ENCODE measurements around the gene OXSM. TPM values are rescaled to one million over a fixed set of nuclear protein-coding genes. Genes with fewer than 3 reads are reported as not detected.

OXSM gene
- total and polyA plus RNA-seq, 4 donors = 8.0 to 15.5 (median 10.1) TPM

GRCh38 chr3:25785826-25786225 lies 4.1 kb upstream of the OXSM start:
- no peaks in the 10 kb centered on the region for H3K27me3 ChIP-seq (ENCODE audit: control insufficient read depth in 3 of 3, insufficient read depth in 3 of 3, low read length in 2 of 3)
- no peak for TF ChIP-seq CTCF (IDR thresholded peaks at IDR 0.05; ENCODE audit: control extremely low read depth, extremely low read depth)

GRCh38 chr3:25787689-25788088 lies 2.2 kb upstream of the OXSM start:
- Histone ChIP-seq H3K9me3 (ENCODE audit: control insufficient read depth in 4 of 4, insufficient read depth in 3 of 4, low read length in 3 of 4) (no peaks in the 10 kb centered on the region), H3K9ac (ENCODE audit: insufficient read depth in 1 of 2, low read length in 2 of 2) (no peak overlapping the region), H3K27me3 (ENCODE audit: control insufficient read depth in 3 of 3, insufficient read depth in 3 of 3, low read length in 2 of 3) (no peaks in the 10 kb centered on the region), H3K4me1 (ENCODE audit: control insufficient read depth in 5 of 5, insufficient read depth in 5 of 5, low read length in 5 of 5) (peaks cover 0 to 17% (median 3%) of the 10 kb centered on the region in 5 donors), H3K36me3 (ENCODE audit: control insufficient read depth in 4 of 4, insufficient read depth in 4 of 4, low read length in 4 of 4) (no peaks in the 10 kb centered on the region), H3K27ac (ENCODE audit: low read depth in 1 of 2, low read length in 1 of 2) (peak overlapping the region in 1 of 2 donors; percentile 50), H3K4me3 (no peak overlapping the region)
- 91% methylated on average over 3 of the region's 3 CpGs for WGBS, 2 donors
- ATAC-seq (ENCODE audit: insufficient read depth, low FRiP score) (no peak), DNase-seq (no peak)
- TF ChIP-seq CTCF (IDR thresholded peaks at IDR 0.05; ENCODE audit: control extremely low read depth, extremely low read depth) = no peak

More at GRCh38 chr3:25785826-25786225, 4.1 kb upstream of the OXSM start:
- ATAC-seq (ENCODE audit: insufficient read depth, low FRiP score) (no peak), DNase-seq (no peak)
- no peaks in the 10 kb centered on the region for H3K36me3 ChIP-seq (ENCODE audit: control insufficient read depth in 4 of 4, insufficient read depth in 4 of 4, low read length in 4 of 4)
- WGBS, 2 donors = 90 to 96% methylated on average over 3 of the region's 3 CpGs
- H3K4me1 ChIP-seq (ENCODE audit: control insufficient read depth in 5 of 5, insufficient read depth in 5 of 5, low read length in 5 of 5) = peaks cover 0 to 30% (median 12%) of the 10 kb centered on the region in 5 donors
- no peak overlapping the region for H3K4me3 ChIP-seq
- H3K9ac ChIP-seq (ENCODE audit: insufficient read depth in 1 of 2, low read length in 2 of 2) = no peak overlapping the region
- no peak overlapping the region for H3K27ac ChIP-seq (ENCODE audit: low read depth in 1 of 2, low read length in 1 of 2)
- H3K9me3 ChIP-seq (ENCODE audit: control insufficient read depth in 4 of 4, insufficient read depth in 3 of 4, low read length in 3 of 4) = no peaks in the 10 kb centered on the region

GRCh38 chr3:25789209-25789595 lies 688 bp upstream of the OXSM start:
- TF ChIP-seq CTCF (IDR thresholded peaks at IDR 0.05; ENCODE audit: control extremely low read depth, extremely low read depth) = no peak
- Histone ChIP-seq H3K27me3 (ENCODE audit: control insufficient read depth in 3 of 3, insufficient read depth in 3 of 3, low read length in 2 of 3) (no peaks in the 10 kb centered on the region), H3K9me3 (ENCODE audit: control insufficient read depth in 4 of 4, insufficient read depth in 3 of 4, low read length in 3 of 4) (no peaks in the 10 kb centered on the region), H3K27ac (ENCODE audit: low read depth in 1 of 2, low read length in 1 of 2) (peak overlapping the region in 1 of 2 donors; percentile 74), H3K9ac (ENCODE audit: insufficient read depth in 1 of 2, low read length in 2 of 2) (peak overlapping the region; percentile 69 to 87), H3K36me3 (ENCODE audit: control insufficient read depth in 4 of 4, insufficient read depth in 4 of 4, low read length in 4 of 4) (peaks cover 0 to 3% (median 2%) of the 10 kb centered on the region in 4 donors), H3K4me3 (no peak overlapping the region), H3K4me1 (ENCODE audit: control insufficient read depth in 5 of 5, insufficient read depth in 5 of 5, low read length in 5 of 5) (peaks cover 0 to 17% (median 3%) of the 10 kb centered on the region in 5 donors)
- 18 to 31% methylated on average over 2 of the region's 2 CpGs for WGBS, 2 donors
- DNase-seq = no peak
- ATAC-seq (ENCODE audit: insufficient read depth, low FRiP score) = no peak

- WGBS, 2 donors = 90 to 91% methylated on average over 3 of the region's 3 CpGs
- Histone ChIP-seq H3K4me3 (no peak overlapping the region), H3K4me1 (ENCODE audit: control insufficient read depth in 5 of 5, insufficient read depth in 5 of 5, low read length in 5 of 5) (no peaks in the 10 kb centered on the region), H3K27ac (ENCODE audit: low read depth in 1 of 2, low read length in 1 of 2) (no peak overlapping the region), H3K36me3 (ENCODE audit: control insufficient read depth in 4 of 4, insufficient read depth in 4 of 4, low read length in 4 of 4) (no peaks in the 10 kb centered on the region), H3K9me3 (ENCODE audit: control insufficient read depth in 4 of 4, insufficient read depth in 3 of 4, low read length in 3 of 4) (no peaks in the 10 kb centered on the region), H3K9ac (ENCODE audit: insufficient read depth in 1 of 2, low read length in 2 of 2) (no peak overlapping the region), H3K27me3 (ENCODE audit: control insufficient read depth in 3 of 3, insufficient read depth in 3 of 3, low read length in 2 of 3) (no peaks in the 10 kb centered on the region)
- DNase-seq (peak in 1 of 3 donors; percentile 17), ATAC-seq (ENCODE audit: insufficient read depth, low FRiP score) (no peak)
- no peak for TF ChIP-seq CTCF (IDR thresholded peaks at IDR 0.05; ENCODE audit: control extremely low read depth, extremely low read depth)
Observed at GRCh38 chr3:25801786-25802185, 11.9 kb downstream of the OXSM start.

Data from lung (tissue), 12 donors.